GM12892 (cell line): ENCODE measurements around the gene FAM81A.

ENCODE experiments used
- POLR2A ChIP-seq: IDR thresholded peaks from 2 replicates; pipeline ENCODE4 v1.6.1; 2011; ENCODE audit warnings: low read depth, low read length, control low read depth
- POLR2AphosphoS5 ChIP-seq: IDR thresholded peaks from 2 replicates; pipeline ENCODE4 v1.6.1; 2011; ENCODE audit warnings: low read depth, low read length, control low read depth
- TAF1 ChIP-seq: IDR thresholded peaks from 2 replicates; pipeline ENCODE4 v1.6.1; 2011; ENCODE audit warnings: low read depth, mild to moderate bottlenecking, control low read depth, low read length, borderline replicate concordance

DNA sequence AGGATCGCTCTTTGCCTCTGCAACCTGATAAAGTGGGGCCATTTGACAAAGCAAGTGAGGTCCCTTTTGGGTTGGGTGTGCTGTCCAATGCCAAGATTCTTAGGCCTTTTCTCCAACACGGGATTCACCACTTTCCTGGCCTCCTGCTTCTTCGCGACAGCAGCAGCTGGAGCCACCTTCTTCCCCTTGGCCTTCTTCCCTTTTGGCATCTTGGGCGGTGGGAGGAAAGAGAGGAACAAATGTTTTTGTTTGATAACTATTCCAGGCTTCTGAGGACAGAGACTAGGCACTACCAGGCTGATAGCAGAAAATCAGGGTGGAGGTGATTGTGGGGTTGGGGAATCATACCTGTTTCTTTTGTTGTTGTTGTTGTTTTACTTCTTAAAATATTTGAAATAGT lies 30.0 kb upstream of the FAM81A start:
- TF ChIP-seq POLR2AphosphoS5 (no peak), TAF1 (no peak), POLR2A (no peak)
